ENCODE measurements around the gene PRDM11. TPM values are rescaled to one million over a fixed set of nuclear protein-coding genes. Genes with fewer than 3 reads are reported as not detected.
A peak's percentile ranks its signal among the peaks of the same experiment; 100 is the strongest.
"Not testable (repeated sequence)": the region's sequence is repeated elsewhere in the genome, so short reads cannot be mapped to it uniquely, and the experiment has no call there.

The PRDM11 gene
- total RNA-seq, 1 experiment from 2014 or later = 2.7 TPM

DNA sequence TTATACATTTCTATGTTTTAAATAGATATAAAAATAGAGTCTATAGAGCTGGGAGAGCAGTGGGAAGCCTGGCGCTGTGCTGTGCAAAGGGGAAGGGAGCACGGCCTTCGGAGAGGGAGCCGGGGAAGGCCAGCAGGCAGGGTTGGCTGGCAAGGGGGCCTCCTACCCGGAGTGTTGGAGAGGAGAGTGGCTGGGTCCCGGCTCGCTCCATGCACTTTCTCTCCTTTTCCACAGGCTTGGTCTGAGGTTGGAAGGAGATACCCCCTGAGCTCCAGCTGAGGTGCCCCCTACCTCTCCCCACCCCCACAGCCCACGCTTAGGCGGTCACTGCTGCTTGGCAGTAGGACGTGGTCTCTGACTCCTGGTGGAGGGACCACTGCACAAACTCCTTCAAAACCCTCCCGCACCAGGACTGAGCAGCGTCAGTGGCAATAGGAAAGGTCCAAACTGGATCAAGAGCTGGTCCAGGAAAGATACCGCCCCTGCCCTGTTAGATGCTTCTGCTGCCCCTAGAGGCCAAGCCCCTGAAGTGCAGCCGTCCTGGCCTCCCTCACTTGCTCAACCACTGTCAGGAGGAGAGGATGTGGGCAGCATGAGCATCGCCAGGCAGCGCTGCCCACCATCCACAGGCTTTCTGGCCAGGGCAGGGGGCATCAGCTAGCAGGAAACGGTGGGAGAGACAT, 86.8 kb downstream of the PRDM11 start:
- DNase-seq (ENCODE audit: low read depth) = peak; percentile 71

DNA sequence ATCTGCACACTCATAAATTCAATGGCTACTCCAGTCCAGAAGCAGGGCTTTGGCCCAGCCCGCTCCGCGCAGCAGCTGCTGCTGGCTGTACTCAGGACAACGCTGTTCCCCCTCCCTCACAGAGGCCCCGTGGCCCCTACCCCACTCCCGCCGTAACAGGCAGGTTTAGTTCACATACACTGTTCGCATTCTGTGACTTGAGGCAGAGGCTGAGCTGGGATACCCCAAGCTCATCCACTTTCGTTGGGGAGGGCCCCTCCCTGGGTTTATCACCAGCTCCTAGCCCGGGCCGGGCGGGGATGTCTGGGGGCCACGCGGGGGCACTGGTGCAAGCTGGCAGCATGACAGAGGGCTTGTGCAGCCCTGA, 87.3 kb downstream of the PRDM11 start:
- no peak for DNase-seq (ENCODE audit: low read depth)

DNA sequence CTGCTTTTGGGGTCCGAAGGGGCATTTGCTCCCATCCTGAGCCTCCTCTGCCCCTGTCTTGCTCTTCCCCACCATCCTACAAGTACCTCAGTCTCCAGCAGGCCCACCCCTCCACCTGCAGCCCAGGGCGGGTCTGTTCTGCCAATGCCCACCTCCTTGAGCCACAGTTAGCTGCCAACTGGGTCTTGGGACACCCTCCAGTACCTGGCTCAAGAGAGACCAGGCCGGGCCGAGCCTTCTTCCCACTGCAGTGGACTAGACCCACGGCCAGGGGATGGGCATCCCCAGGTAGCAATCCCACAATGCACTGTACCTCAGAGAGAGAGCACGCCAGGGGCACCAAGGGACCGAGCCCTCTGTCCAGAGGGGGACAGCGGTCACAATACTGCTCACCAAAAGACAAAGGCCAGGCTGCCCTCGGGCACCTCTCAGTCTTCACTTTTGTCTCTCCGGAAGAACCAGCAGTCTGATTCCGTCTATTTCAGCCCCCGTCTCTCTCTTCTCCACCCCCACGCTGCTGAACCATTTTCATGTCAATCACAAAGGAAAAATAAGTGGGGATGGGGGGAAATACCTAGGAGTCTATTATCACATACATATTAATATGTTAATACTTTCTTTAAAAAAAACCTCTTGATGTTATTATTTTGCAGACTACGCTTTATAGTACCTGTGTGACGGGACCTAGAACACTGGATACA, 88.0 kb downstream of the PRDM11 start:
- no peak for DNase-seq (ENCODE audit: low read depth)

DNA sequence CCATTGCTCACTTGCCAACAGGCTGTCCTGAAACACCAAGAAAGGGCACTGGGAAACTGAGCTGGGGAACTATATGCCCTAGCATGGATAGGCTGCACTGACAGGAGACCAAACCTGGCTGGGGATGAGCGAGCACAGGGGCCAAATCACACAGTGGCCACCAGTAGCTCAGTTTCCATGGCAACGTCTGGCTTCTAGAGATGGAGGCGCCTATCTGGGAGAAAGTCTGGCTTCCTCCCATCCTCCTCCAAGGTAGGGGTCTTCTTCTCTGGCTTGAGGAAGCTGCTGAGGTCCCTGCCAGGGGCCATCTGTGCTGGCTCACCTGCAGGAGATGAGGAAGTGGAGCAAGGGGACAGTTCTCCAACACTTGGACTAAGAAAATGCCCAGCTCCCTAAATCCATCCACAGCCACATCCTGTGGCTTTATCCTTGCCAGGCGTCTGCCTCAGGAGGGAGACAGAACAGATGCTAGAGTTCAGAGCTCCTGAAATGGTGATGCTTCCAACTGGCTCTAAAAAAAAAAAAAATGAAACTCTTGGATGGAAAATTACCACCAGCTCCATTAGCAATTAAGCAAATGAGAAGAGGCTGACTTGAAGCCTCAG, 91.4 kb downstream of the PRDM11 start:
- DNase-seq (ENCODE audit: low read depth) = no peak

DNA sequence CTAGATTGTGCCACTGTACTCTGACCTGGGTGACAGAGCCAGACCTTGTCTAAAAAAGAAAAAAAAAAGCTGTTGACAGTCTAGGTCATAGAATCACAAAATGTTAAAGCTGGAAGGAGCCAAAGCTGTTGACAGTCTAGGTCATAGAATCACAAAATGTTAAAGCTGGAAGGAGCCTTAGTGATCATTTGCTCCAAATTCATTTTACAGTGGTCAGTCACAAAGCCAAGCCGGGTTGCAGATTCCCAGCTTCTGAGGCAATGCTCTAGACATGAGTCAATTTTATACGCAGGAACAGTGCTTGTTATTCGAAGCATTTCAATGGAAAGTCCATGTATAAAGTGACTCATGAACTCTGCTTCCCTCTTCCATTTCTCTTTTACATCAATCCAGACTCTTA, 92.3 kb downstream of the PRDM11 start:
- peak; percentile 24 for DNase-seq (ENCODE audit: low read depth)

DNA sequence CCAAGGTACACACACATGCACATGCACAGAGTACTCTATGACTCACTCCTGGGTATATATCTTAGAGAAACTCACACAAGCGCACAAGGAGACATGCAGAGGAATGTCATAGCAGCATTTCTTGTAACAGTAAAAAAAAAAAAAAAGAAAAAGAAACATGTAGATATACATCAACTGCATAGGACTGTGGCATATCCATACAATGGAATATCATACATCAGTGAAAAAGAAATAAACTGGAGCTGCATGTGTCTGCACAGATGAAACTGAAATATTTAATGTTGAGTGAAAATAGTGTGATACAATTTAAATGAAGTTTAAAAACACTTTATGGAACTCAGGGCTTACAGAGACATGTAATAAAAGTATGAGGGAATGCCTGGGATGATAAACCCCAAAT, 93.3 kb downstream of the PRDM11 start:
- no peak for DNase-seq (ENCODE audit: low read depth)

DNA sequence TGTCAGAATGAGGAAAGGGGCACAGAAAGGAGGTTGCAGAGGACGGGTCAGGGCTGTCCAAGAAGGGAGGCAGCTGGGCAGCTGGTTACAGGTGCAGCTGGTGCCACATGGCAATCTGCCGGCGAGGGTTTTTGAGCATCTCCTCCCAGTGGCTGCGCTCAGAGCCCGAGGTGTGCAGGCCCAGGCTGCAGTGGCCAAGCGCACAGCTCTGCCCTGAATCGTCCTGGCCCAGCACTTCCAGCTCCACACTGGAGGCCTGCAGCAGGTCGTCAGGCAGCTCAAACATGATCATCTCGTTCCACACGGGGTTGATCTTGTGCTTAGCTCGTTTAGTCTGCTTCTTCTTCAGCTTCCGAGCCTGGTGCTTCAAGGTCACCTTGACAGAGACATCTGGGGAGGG, 97.5 kb downstream of the PRDM11 start:
- no peak for DNase-seq (ENCODE audit: low read depth)

DNA sequence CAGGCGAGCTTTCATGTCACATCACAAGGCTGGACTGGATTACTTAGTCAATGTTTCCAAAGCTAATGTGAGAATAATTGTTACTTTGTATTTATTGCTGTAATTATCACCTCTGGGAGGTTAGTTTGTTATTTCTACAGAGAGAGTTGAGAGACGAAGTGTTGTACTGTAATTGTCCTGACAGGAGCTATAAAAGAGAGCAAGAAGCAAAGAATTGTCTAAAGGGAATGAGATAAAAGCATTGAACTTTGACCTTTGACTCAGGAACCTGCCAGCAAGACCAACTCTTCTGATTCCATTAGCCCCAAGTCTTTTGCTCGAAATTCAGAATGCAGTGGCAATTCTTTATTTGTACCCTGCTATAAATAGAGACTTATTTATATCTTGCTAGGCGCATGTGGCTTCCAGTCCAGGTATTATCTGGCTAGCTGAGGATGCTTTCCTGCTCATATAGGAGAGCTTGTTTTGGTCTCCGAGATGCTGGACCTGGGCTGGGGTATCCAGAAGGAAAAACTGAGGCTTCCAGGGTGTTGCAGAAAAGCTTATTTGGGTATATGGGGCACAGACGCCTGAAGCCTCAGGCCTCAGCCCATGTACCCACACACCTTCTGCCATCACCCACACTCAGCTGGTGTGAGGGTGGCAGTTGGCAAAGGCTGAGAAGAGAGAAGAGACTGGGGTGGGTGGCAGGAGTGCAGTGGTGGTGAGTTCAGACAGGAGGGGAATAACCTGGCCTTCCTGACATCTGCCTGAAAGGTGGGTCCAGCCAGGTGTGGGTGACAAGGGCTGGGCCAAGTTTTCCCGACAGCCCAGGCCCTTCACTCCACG, 99.0 kb downstream of the PRDM11 start:
- no peak for DNase-seq (ENCODE audit: low read depth)

DNA sequence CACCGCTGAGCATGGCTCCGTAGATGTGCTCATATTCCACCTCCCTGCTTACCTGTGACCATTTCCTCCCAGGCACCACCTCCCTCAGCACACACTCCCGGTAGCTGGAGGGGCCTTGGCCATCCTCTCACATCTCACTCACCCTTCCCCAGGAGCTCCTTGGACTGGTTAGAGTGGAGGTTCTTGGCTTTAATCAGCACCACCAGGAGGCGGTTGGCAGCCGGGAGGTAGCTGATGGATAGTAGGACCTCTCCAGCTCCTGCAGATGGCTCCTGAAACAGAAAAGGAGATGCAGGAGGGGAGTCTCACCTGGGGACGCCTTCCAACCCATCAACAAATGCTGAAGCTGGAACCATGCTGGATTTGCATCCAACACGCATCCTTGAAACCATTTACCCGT, 99.8 kb downstream of the PRDM11 start:
- DNase-seq (ENCODE audit: low read depth) = no peak

DNA sequence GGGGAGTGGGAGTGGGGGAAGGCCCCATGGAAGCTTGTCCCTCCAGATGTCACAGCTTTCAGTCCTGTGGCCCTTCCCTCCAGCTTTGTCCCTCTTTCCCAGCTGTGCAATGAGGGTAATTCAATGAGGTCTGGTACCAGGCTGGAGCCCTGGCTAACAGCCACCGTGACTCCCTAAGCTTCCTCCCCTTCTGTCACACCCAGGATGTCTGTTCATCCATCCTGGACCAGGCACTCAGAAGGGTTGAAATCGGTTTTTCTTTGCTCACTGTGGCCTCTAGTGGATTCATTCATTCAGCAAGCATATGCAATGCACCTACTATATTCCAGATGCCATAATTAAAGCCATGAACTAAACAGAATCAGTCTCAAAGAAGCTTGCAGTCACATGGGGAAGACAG, 101.0 kb downstream of the PRDM11 start:
- no peak for DNase-seq (ENCODE audit: low read depth)

DNA sequence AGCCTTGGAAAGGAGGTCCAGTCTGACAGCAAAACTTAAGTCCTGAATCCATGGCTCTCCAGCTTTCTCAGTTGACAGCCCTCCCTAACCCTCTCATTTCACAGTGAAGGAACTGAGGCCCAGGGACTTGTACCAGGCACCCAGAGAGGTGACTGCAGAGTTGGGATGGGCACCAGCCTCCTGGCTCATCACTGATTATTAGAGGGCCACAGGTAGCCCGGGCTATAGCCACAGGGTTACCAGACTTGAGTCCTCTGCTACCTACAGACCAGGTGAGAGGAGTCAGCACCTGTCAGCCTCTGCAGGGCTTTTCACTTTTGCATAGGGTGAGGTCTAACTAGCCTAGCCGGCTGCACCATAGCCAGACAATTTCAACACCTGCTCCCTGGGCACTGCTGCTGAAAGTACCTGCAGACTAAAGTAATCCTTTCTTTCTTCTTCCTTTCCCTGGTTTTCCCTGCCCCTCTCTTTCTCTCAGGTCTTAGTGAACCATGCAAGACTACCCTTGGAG, 102.1 kb downstream of the PRDM11 start:
- no peak for DNase-seq (ENCODE audit: low read depth)

DNA sequence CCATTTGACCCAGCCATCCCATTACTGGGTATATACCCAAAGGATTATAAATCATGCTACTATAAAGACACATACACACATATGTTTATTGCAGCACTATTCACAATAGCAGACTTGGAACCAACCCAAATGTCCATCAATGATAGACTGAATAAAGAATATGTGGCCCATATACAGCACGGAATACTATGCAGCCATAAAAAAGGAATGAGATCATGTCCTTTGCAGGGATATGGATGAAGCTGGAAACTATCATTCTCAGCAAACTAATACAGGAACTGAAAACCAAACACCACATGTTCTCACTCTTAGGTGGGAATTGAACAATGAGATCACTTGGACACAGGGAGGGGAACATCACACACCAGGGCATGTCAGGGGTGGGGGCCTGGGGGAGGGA, 102.9 kb downstream of the PRDM11 start:
- not testable (repeated sequence) for DNase-seq (ENCODE audit: low read depth)

DNA sequence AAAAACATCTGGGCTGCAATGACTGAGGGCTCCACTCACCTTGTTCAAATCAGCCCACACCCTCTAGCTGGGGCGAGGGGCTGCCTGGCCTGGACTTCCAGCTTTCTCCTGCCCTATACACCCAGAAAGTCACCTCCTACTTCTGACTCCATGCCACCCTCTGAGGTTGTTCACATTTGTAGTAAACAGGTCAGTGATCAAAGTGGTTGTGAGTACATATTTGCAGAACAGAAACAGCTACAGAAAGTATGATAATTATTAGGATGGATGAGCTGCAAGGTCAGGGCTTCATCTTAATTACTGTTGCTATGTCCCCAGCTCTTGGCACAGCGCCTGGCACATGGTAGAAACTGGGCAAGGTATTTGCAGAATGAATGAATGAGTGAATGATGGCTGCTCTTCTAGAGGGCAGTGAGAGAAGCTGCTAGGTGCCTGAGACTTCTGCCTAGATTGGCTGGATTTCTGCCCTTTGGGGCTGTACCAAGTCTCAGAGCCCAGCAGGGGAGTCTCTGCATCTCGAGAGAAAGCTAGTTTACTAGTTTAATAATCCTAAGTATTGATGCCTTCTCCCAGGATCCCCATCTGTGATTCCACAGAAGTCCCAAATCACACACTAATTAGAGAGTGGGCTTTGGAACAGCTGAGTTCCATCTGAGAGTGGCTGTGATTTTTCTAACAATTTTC, 103.7 kb downstream of the PRDM11 start:
- DNase-seq (ENCODE audit: low read depth) = no peak

DNA sequence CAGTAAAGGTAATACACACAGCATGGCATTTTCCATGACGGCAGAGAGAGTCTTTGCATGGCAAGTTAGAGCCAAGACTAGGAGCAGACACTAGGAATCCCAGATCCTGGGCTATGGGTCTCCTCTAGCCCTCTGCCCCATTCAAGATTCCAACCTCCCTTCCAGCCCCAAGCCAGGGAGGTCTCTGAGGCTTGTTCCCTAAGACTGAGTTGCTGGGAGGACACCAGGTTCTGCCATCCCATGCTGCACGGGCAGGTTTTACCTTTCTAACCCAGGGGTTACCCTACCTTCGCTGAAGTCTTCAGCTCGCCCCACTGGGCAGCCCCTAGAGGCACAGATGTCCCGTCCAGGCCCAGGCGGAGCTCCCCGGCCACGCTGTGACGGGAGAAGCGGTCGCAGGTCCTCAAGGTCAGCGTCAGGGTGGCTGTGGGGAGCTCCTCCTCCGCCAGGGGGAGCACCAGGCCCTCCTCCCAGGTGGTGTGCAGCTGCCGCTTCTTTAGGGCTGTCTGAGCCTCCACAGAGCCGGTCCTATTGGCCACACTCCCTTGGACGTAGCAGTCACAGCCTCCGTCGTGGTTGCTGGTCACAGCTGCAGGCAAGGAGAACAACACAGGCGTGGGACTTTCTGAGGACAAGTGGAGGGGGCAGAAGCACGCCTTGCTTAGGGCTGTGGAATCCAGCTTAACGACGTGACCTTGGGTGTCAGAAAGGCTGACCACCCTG, 105.9 kb downstream of the PRDM11 start:
- DNase-seq (ENCODE audit: low read depth) = peak; percentile 75

DNA sequence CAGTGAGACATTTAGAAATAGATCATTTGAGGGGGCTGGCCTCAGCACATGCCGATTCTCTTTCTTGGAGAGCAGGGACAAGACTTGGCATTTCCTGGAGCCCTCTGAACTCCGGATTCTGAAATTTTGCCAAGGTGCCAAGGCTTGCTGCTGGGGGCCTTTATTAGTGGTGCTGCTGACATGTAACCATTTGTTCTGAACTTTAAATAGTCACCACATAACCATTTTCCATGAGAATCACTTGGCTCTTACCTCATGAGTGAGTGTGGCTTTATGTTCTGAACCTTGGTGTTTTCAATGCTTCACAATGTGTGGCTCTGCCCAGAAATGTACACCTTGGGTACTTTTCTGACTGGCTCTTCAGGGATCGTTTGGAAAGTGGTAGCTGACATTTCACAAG, 106.4 kb downstream of the PRDM11 start:
- no peak for DNase-seq (ENCODE audit: low read depth)

DNA sequence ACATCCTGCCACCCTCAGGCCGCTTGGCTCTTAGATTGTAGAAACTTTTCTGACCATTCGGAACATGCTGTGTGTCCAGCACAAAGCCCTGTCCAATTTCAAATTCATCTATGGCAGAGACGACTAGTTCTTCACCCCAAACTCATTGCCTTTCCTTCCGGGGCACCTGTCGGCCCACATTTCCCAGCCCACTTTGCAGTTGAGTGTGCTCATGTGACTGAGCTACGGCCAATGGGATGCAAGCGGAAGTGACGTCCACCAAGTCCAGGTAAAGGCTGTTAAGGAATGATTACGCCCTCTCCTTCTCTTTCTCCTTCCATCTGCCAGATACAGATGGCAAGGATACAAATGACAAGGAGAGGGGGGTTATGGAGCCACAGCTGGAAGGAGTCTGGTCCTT, 107.2 kb downstream of the PRDM11 start:
- DNase-seq (ENCODE audit: low read depth) = no peak

DNA sequence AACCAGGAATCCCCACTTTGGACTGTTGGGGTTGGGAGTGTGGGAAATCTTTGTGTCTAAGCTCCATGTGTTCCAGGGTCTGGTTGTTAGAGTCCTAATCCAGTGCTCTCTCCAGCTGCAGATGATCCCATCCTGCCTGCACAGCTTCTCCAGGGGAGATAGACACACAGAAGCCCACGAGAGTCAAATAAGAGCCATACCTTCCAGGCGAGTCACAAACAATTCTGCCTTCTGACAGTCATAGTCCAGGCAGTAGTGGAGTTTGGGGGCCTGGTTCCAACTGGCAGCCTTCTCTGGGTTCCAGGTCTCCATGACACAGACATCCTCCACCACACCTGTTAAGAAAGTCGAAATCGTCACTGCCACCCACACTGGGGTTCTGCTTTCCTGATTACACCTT, 107.6 kb downstream of the PRDM11 start:
- DNase-seq (ENCODE audit: low read depth) = no peak

DNA sequence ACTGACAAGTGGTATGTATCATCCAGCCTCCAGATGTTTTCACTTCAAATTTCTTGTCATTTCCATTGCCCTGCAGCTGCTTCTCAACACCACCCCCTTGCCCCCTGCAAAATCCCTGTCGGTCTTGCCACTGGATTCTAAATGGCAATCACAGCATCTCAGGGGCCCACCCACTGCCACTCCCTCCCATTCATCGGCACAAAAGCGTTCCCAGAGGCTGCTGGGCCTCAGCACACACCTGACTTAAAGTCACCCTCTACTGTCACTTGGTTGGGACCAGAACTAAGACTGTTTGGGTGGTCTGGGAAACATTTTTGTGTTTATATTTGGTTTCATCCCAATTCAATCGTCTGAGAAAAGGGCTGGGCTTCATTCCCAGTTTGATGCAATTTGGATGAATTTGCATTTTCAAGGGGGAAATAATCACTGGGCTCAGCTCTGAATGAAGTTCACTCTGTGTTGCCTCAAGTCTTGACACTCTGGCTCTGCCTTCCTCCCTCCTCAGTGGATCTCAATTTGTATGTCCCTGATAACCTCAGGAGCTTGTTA, 112.6 kb downstream of the PRDM11 start:
- no peak for DNase-seq (ENCODE audit: low read depth)

DNA sequence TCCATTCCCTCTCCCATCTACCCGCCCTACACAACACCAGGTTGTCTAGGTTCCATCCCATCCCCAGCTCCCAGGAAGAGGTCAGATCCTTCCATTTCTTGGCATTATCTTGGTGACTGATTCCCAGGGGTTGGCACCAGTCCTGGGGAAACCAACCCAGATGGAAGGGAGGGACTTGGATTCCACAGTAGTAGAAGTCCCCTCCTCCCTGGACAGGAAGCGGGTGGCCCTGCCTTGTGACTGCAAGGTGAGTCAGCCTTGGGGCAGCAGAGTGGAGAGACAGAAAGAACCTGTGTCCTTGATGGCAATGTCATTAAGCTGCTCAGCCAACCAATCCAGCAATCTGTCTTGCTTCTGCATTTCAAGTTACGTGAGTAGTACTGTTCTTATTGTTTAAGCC, 113.2 kb downstream of the PRDM11 start:
- DNase-seq (ENCODE audit: low read depth) = peak; percentile 89

DNA sequence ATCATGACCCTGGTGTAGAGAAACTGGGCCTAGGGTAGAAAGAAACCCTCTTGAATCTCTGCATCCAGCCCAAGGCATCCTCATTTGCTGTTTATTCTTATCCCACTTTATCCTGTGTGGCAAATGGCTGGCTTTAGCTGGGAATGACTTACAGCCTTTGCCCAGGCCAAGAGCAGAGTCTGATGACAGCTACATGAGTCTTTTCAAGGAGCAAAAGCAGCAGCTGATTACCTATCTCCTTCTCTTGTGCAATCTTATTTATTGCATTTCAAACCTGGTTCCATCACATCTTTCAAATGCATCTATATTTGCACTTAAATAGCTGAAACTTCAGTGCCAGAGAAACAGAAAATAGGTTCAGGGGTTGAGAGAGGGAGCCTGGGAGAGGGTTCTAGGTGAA, 113.6 kb downstream of the PRDM11 start:
- DNase-seq (ENCODE audit: low read depth) = no peak

DNA sequence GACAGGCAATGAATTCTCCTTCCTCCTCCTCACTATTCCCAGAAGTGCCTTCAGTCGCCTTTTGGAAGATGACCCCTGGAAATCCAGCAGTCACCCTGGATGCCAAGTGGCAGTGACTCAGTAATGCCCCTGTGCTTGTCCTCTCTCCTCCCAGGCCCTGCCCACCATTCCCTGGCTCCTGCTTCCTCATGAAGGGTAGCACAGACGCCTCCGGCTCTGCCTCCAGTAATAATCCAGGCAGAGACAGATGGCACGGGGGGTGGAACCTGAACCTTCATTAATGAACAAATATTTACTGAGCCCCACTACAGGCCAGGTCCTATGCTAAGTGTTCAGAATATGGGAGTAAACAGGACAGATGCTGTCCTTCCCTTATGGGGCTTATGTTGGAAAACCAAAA, 116.5 kb downstream of the PRDM11 start:
- DNase-seq (ENCODE audit: low read depth) = no peak

Data from Daoy (cell line).